OCI-LY7 (cell line): ENCODE measurements around the gene AGAP2. TPM values are rescaled to one million over a fixed set of nuclear protein-coding genes. Genes with fewer than 3 reads are reported as not detected.
A peak's percentile ranks its signal among the peaks of the same experiment; 100 is the strongest.

ENCODE experiments used
- BruUV-seq: library from RNA; stranded (reverse); fragments of 400-500 nt; replicated peaks from 2 replicates; lab custom pipeline; 2021; lab: Mats Ljungman, UMichigan
- CTCF ChIA-PET: fragments of 300-600 bp; sonication (Branson Sonifier 250); formaldehyde crosslinking; loops from one replicate; lab custom pipeline; 2022; ENCODE audit warnings: antibody characterized with exemption; ENCODE audit not compliant: unreplicated experiment; lab: Charles Lee
- POLR2A ChIA-PET: fragments of 300-600 bp; sonication (Branson Sonifier 250); formaldehyde crosslinking; loops from one replicate; lab custom pipeline; 2022; ENCODE audit warnings: antibody characterized with exemption; lab: Charles Lee
- DNase-seq: peaks from one replicate; pipeline ENCODE4 v3.0.0-alpha.2; 2015; ENCODE audit warnings: low spot score
- H2AFZ ChIP-seq: fragments of 200-600 bp; sonication (generic), shearing (Covaris generic); 2 replicates; pipeline ENCODE4 v1.6.1; 2014; ENCODE audit warnings: mild to moderate bottlenecking, antibody characterized with exemption, low read length, moderate library complexity
- H3K27ac ChIP-seq: fragments of 200-600 bp; sonication (generic); 2 replicates; pipeline ENCODE4 v1.5.1; 2014; ENCODE audit warnings: mixed run types, low read depth, mild to moderate bottlenecking, moderate library complexity, low read length, inconsistent platforms; ENCODE audit not compliant: poor library complexity, severe bottlenecking
- H3K36me3 ChIP-seq: fragments of 200-600 bp; sonication (generic); 2 replicates; pipeline ENCODE4 v1.6.1; 2014; ENCODE audit warnings: mild to moderate bottlenecking, antibody characterized with exemption, low read length, moderate library complexity, mixed read lengths; ENCODE audit not compliant: insufficient read depth
- H3K4me1 ChIP-seq: fragments of 200-600 bp; sonication (generic); 2 replicates; pipeline ENCODE4 v1.5.1; 2014; ENCODE audit warnings: mild to moderate bottlenecking, low read length; ENCODE audit not compliant: insufficient read depth, poor library complexity, severe bottlenecking
- H3K4me2 ChIP-seq: fragments of 200-600 bp; sonication (generic); 2 replicates; pipeline ENCODE4 v1.6.1; 2014; ENCODE audit warnings: mild to moderate bottlenecking, low read length
- H3K4me3 ChIP-seq: fragments of 200-600 bp; sonication (generic); 2 replicates; pipeline ENCODE4 v1.5.1; 2014; ENCODE audit warnings: mild to moderate bottlenecking, low read depth, low read length; ENCODE audit not compliant: poor library complexity, severe bottlenecking
- H3K79me2 ChIP-seq: fragments of 200-600 bp; sonication (generic); 2 replicates; pipeline ENCODE4 v1.6.1; 2016; ENCODE audit warnings: low read depth, mild to moderate bottlenecking, low read length, moderate library complexity, mixed read lengths; ENCODE audit not compliant: insufficient read depth
- H3K9me2 ChIP-seq: fragments of 200-600 bp; sonication (generic); 2 replicates; pipeline ENCODE4 v1.6.1; 2016; ENCODE audit warnings: mild to moderate bottlenecking, low read length, mixed read lengths; ENCODE audit not compliant: insufficient read depth
- H3K9me3 ChIP-seq: fragments of 200-600 bp; sonication (generic); 2 replicates; pipeline ENCODE4 v1.6.1; 2014; ENCODE audit warnings: mild to moderate bottlenecking, mixed run types, low read length, mixed read lengths
- H4K20me1 ChIP-seq: fragments of 200-600 bp; sonication (generic); 2 replicates; pipeline ENCODE4 v1.6.1; 2014; ENCODE audit warnings: mild to moderate bottlenecking, antibody characterized with exemption, low read length, moderate library complexity, mixed read lengths; ENCODE audit not compliant: insufficient read depth
- CTCF ChIP-seq: fragments of 200-600 bp; sonication (generic); conservative IDR thresholded peaks from 2 replicates; pipeline ENCODE4 v1.5.1; 2014; ENCODE audit warnings: mild to moderate bottlenecking, antibody characterized with exemption, low read length, moderate library complexity, mixed read lengths
- EZH2phosphoT487 ChIP-seq: fragments of 200-600 bp; sonication (generic); IDR thresholded peaks from 2 replicates; pipeline ENCODE4 v1.6.1; 2018; ENCODE audit warnings: low read depth, borderline replicate concordance, mild to moderate bottlenecking, mixed run types, antibody characterized with exemption, low read length, moderate library complexity, mixed read lengths
- intact Hi-C: fragments of 100-400 bp; cut with micrococcal nuclease; formaldehyde crosslinking; loops from one replicate; pipeline ENCODE4 v1.10.0; 2022; ENCODE audit not compliant: unreplicated experiment
- total RNA-seq, 2 experiments: library from RNA; depleted of rRNA in 1 of 2; stranded (reverse); fragments of >200 nt in 1 of 2; shearing (Covaris generic) in 1 of 2; gene quantifications; 2 replicates each; pipeline ENCODE4 v1.2.3, GENCODE V29; 2014 to 2022

Gene AGAP2
- total RNA-seq, 2 experiments from 2014 or later, result 14.8 to 26.5 TPM

DNA sequence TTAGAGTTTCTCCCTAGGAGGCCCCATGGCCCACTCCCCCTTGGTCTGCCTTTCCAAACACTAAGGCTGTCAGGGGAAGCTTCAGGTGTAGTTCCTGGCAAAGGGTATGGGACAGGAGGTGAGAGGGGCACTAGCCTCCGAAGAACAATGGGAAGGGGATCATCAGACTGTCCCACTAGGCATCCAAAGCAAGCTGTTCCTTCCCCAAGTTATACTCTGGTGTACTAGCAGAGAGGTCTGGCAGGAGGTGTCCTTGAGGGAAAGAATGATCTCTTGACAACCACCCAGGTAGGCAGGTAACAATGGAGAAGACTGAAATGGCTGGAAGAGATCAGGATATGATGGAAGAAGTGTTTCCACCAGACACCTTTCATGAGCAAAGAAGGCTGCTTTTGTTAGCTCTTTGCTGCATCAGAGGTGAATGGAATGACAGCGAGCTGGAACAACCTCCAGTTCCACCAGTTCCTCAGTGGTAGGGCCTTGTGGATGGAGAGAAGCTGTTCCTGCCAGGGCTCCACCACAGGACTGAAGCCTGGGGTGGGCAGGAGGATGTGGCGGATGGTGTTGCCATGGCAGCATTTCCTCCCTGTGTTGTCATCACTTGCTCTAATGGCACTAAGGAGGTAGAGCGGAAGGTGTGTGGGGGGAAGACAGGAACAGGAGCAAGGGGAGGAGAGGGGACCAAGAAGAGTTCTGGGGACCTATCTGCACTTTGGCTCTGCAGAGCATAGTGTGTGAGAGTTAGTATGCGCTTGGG lies 2.3 kb upstream of the AGAP2 start:
- POLR2A ChIA-PET, result interaction anchor here (0.8 to 1.8 kb wide), 4 partner anchors 10 to 194 kb away, joined by 3 to 5 read pairs (median 4); partner anchors contain the start of gene DCTN2
- peaks cover 14% of the 10 kb centered on the region; the same call in 1 of the 2 replicates for H3K79me2 ChIP-seq
- H2AFZ ChIP-seq, result no peak overlapping the region
- peak overlapping the region; percentile 93 for H3K4me2 ChIP-seq
- BruUV-seq, result no TSS peak
- no peak for TF ChIP-seq EZH2phosphoT487
- no peak for TF ChIP-seq CTCF
- peaks cover 47% of the 10 kb centered on the region for H3K4me1 ChIP-seq
- H3K9me2 ChIP-seq, result no peaks in the 10 kb centered on the region
- intact Hi-C loops, result loop anchor here (5.0 kb wide), 1 partner anchor 264 kb away; the partner anchor contains the start of gene ARHGAP9
- peak overlapping the region; percentile 45 for H3K27ac ChIP-seq
- CTCF ChIA-PET, result interaction anchor here (0.6 kb wide), 1 partner anchor 38 kb away, joined by 3 read pairs; no protein-coding TSS in a partner anchor
- peak; percentile 82 for DNase-seq
- peaks cover 9% of the 10 kb centered on the region for H3K36me3 ChIP-seq
- H3K9me3 ChIP-seq, result no peaks in the 10 kb centered on the region
- peak overlapping the region; percentile 80 for H3K4me3 ChIP-seq
- no peaks in the 10 kb centered on the region for H4K20me1 ChIP-seq

- no TSS peak for BruUV-seq
- H3K27ac ChIP-seq, result no peak overlapping the region
- CTCF ChIA-PET, result no interaction called here
Measured at GRCh38 chr12:57739914-57740538, 1.5 kb upstream of the AGAP2 start.

More at GRCh38 chr12:57739914-57740538, 1.5 kb upstream of the AGAP2 start:
- Histone ChIP-seq H3K9me2 (no peaks in the 10 kb centered on the region), H3K4me1 (peaks cover 47% of the 10 kb centered on the region), H2AFZ (no peak overlapping the region), H4K20me1 (no peaks in the 10 kb centered on the region), H3K36me3 (peaks cover 1% of the 10 kb centered on the region; the same call in 1 of the 2 replicates), H3K4me2 (peak overlapping the region; percentile 93), H3K4me3 (peak overlapping the region; percentile 80), H3K9me3 (no peaks in the 10 kb centered on the region), H3K79me2 (peaks cover 14% of the 10 kb centered on the region; the same call in 1 of the 2 replicates)
- TF ChIP-seq CTCF (no peak), EZH2phosphoT487 (no peak)
- intact Hi-C loops, result loop anchor here (5.0 kb wide), 1 partner anchor 263 kb away; the partner anchor contains the start of gene ARHGAP9
- POLR2A ChIA-PET, result no interaction called here
- DNase-seq, result no peak
